GM19438 (cell line): ENCODE measurements around the gene IL17REL.

Experiments used
- ATAC-seq: cut with Tn5 transposase; IDR thresholded peaks from one replicate; pipeline ENCODE4 v1.9.1; 2021; ENCODE audit warnings: low read depth; ENCODE audit not compliant: unreplicated experiment

The IL17REL gene

GRCh38 chr22:50027639-50028537, 15.3 kb upstream of the IL17REL start:
- no peak for ATAC-seq

GRCh38 chr22:50025993-50026392, 13.4 kb upstream of the IL17REL start:
- no peak for ATAC-seq

- ATAC-seq = no peak
These were observed 9.7 kb upstream of the IL17REL start for GRCh38 chr22:50022171-50022819.

- no peak for ATAC-seq
These were observed 8.0 kb upstream of the IL17REL start for GRCh38 chr22:50020606-50021005.

GRCh38 chr22:50019316-50019715, 6.8 kb upstream of the IL17REL start:
- no peak for ATAC-seq

GRCh38 chr22:50018608-50019285, 6.2 kb upstream of the IL17REL start:
- no peak for ATAC-seq

- ATAC-seq = no peak
These were observed 5.2 kb upstream of the IL17REL start for GRCh38 chr22:50017701-50018224.

GRCh38 chr22:50016988-50017700, 4.6 kb upstream of the IL17REL start:
- no peak for ATAC-seq

GRCh38 chr22:50016308-50016987, 3.9 kb upstream of the IL17REL start:
- ATAC-seq = no peak

- ATAC-seq = no peak
These were observed 3.1 kb upstream of the IL17REL start for GRCh38 chr22:50015451-50016307.

GRCh38 chr22:50014655-50015401, 2.3 kb upstream of the IL17REL start:
- no peak for ATAC-seq

- no peak for ATAC-seq
These were observed 1.5 kb upstream of the IL17REL start for GRCh38 chr22:50014053-50014501.

- ATAC-seq = no peak
These were observed 936 bp downstream of the IL17REL start for GRCh38 chr22:50011447-50012210.

GRCh38 chr22:50010676-50011446, 1.7 kb downstream of the IL17REL start:
- ATAC-seq = no peak

GRCh38 chr22:50009765-50010675, 2.5 kb downstream of the IL17REL start:
- ATAC-seq = no peak

- ATAC-seq = no peak
These were observed 3.3 kb downstream of the IL17REL start for GRCh38 chr22:50009251-50009650.
